Measurements from ENCODE around the gene ERMAP. TPM values are rescaled to one million over a fixed set of nuclear protein-coding genes. Genes with fewer than 3 reads are reported as not detected.

The ERMAP gene
- total and polyA plus RNA-seq, 9 of the 15 experiments (the other 6 are each of a cell fraction or from before 2014, with no cell fraction given), result 8.0 to 31.4 (median 22.5) TPM

DNA sequence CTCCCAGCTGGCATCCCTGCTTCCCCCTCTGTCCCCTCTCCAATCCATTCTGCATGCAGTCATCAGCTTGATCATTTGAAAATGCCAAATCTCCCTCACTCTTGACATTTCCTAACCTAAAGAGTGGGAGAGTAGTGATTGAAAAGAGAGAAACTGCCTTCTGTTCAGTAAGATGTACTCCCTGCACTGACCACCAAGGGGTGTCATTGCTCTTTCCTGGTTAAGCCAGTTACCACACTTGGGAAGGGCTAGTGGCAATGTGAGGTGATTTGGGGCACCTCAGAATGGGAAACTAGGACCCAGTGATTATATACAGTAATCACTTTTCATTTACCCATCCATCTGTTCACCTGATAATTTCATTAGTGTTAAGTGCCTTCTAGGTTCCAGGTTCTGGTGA, 39.1 kb upstream of the ERMAP start (continued):
- TF ChIP-seq, protein P1, sequence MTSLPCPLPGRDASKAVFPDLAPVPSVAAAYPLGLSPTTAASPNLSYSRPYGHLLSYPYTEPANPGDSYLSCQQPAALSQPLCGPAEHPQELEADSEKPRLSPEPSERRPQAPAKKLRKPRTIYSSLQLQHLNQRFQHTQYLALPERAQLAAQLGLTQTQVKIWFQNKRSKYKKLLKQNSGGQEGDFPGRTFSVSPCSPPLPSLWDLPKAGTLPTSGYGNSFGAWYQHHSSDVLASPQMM (CRISPR knock-in tag; IDR thresholded peaks at IDR 0.05), result no peak
- TF ChIP-seq EGR1 (conservative IDR thresholded peaks at IDR 0.05), result no peak
- TF ChIP-seq SMC3 (conservative IDR thresholded peaks at IDR 0.05; ENCODE audit: insufficient read depth, low read depth, low read length), result peak; percentile 97
- TF ChIP-seq NFIC (IDR thresholded peaks at IDR 0.05), result no peak
- TF ChIP-seq NCOA6 (IDR thresholded peaks at IDR 0.05), result no peak
- TF ChIP-seq SMARCC2 (IDR thresholded peaks at IDR 0.05; ENCODE audit: low read depth), result no peak
- no peak for TF ChIP-seq RBM15 (IDR thresholded peaks at IDR 0.05; ENCODE audit: insufficient read depth, low read length)
- no peak for TF ChIP-seq NCOA4 (IDR thresholded peaks at IDR 0.05; ENCODE audit: partially characterized antibody)
- no peak for TF ChIP-seq DACH1 (IDR thresholded peaks at IDR 0.05; ENCODE audit: partially characterized antibody)
- TF ChIP-seq EP400 (IDR thresholded peaks at IDR 0.05), result no peak
- TF ChIP-seq ZNF140 (CRISPR knock-in tag; IDR thresholded peaks at IDR 0.05), result no peak
- TF ChIP-seq, protein P2, sequence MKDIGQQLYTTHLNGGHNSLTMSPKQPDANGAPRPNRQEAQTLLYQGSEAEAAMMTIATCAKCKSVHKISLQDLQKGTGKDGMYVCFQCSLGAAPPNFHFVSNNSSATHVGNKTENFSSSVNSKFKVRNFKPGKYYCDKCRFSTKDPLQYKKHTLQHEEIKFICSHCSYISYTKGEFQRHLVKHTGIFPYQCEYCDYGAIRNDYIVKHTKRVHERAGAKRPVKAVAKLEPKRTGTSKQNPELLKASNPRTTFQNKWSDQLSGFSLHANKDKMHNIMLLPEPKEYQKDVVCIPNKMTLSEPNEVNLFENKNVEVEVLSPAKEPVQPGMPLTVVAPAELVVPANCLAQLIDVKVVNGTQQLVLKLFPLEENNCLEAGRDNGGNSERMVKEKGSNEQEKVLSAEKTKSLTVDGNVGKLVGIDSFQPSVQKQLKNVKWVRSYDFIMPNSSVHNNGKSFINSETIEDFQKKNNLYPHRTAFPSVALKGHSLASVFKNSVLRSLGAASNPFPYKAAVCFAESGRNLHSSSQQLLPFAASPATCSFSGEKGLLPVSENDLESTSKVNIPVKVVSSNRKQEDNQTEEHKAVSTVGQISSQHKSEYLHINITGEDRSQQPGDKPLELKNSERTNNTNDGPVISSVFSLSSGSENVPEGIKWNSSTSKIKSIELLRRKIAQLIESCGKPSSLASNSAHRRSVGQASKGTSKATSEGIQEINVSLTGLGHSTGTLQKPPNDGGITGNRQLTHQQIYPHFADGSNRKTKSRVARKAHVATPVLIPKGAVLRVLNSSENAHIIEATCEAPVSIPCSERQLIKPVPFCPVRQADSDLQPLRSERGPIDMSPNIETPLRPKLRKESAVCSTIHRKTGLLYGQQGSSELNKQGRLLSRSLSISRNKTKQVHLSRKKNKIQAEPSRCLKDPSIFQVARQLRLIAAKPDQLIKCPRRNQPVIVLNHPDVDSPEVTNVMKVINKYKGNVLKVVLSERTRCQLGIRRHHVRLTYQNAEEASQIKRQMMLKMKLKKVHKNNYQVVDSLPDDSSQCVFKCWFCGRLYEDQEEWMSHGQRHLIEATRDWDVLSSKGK (CRISPR knock-in tag; IDR thresholded peaks at IDR 0.05), result no peak
- TF ChIP-seq MAZ (CRISPR knock-in tag; conservative IDR thresholded peaks at IDR 0.05 in 1 of 2, IDR thresholded peaks at IDR 0.05 in 1 of 2), result peak in 1 of 2 experiments; percentile 63; a peak in 2 of 4 replicates
- no peak for TF ChIP-seq RBM17 (IDR thresholded peaks at IDR 0.05; ENCODE audit: borderline replicate concordance, low read depth, low read length)
- TF ChIP-seq XRCC4 (IDR thresholded peaks at IDR 0.05; ENCODE audit: extremely low read depth, insufficient read depth, insufficient read length), result no peak
- no peak for TF ChIP-seq LEF1 (IDR thresholded peaks at IDR 0.05)
- TF ChIP-seq PURB (CRISPR knock-in tag; IDR thresholded peaks at IDR 0.05; ENCODE audit: low read depth), result no peak

All from K562 (cell line).